K562 (cell line): ENCODE data around the gene FRAT1. TPM values are rescaled to one million over a fixed set of nuclear protein-coding genes. Genes with fewer than 3 reads are reported as not detected.

Source experiments
- ATAC-seq: fragments of 200-7000 bp; cut with Tn5 transposase; 3 replicates; pipeline ENCODE4 v1.9.1; 2020; ENCODE audit warnings: moderate library complexity
- BruUV-seq: library from RNA; stranded (reverse); fragments of 400-500 nt; replicated peaks from 2 replicates; lab custom pipeline; 2021; lab: Mats Ljungman, UMichigan
- CTCF ChIA-PET: fragments of 300-600 bp; formaldehyde crosslinking; extraction: SDS; loops from one replicate; lab custom pipeline; 2021; ENCODE audit warnings: low intra/inter-chr PET ratio; lab: Yijun Ruan, JAX
- POLR2A ChIA-PET: fragments of 300-600, 350-650 bp; sonication (Branson Sonifier 250); formaldehyde crosslinking; extraction: SDS; loops from one replicate; lab custom pipeline; 2021; ENCODE audit warnings: antibody characterized with exemption, inconsistent platforms; lab: Yijun Ruan, JAX
- DNase-seq, 4 experiments: peaks; one replicate each; pipeline versions ENCODE4 v3.0.0 to v3.0.0-alpha.2; 2011 to 2018; ENCODE audit warnings: low spot score in 3 of 4, mixed read lengths in 3 of 4; ENCODE audit errors: extremely low read depth in 1 of 4
- FAIRE-seq: peaks from 2 replicates; lab custom pipeline; 2011; peaks lifted over from hg19 to GRCh38; lab: Jason Lieb, UNC
- H2AFZ ChIP-seq: 2 replicates; pipeline ENCODE4 v1.6.0; 2011; ENCODE audit warnings: low read depth, low read length, control low read depth, inconsistent platforms
- H3K27ac ChIP-seq: fragments of 200-600 bp; 3 replicates; pipeline ENCODE4 v1.8.0; 2011; ENCODE audit warnings: low read depth, mild to moderate bottlenecking, control low read depth, inconsistent platforms, low read length, moderate library complexity, mixed read lengths; ENCODE audit errors: extremely low read depth
- H3K27me3 ChIP-seq, 2 experiments: fragments of 300-600 bp in 1 of 2; 2 replicates in 1 of 2; 3 replicates in 1 of 2; pipeline versions ENCODE4 v1.6.0 to v1.8.0; 2011; ENCODE audit warnings: inconsistent platforms in 2 of 2, low read length in 2 of 2, mild to moderate bottlenecking in 1 of 2, mixed read lengths in 1 of 2, moderate library complexity in 1 of 2; ENCODE audit not compliant: control insufficient read depth in 2 of 2, insufficient read depth in 2 of 2
- H3K36me3 ChIP-seq: fragments of 300-600 bp; 3 replicates; pipeline ENCODE4 v1.8.0; 2011; ENCODE audit warnings: mild to moderate bottlenecking, low read length, inconsistent platforms; ENCODE audit not compliant: control insufficient read depth, insufficient read depth
- H3K4me1 ChIP-seq, 2 experiments: fragments of 200-600 bp in 1 of 2; replicated peaks in 1 of 2; 2 replicates in 1 of 2; 3 replicates in 1 of 2; pipeline versions ENCODE4 v1.5.1 to v1.8.0; 2011; ENCODE audit warnings: inconsistent platforms in 2 of 2, low read length in 2 of 2, mild to moderate bottlenecking in 1 of 2, mixed read lengths in 1 of 2, moderate library complexity in 1 of 2; ENCODE audit not compliant: control insufficient read depth in 2 of 2, insufficient read depth in 2 of 2
- H3K4me2 ChIP-seq: 2 replicates; pipeline ENCODE4 v1.6.1; 2011; ENCODE audit warnings: low read length, control low read depth, inconsistent platforms, mixed read lengths; ENCODE audit not compliant: insufficient read depth
- H3K4me3 ChIP-seq: fragments of 200-600 bp; sonication (generic), shearing (Covaris generic); 2 replicates; pipeline ENCODE4 v1.5.1; 2016; ENCODE audit warnings: control low read depth, inconsistent platforms
- H3K79me2 ChIP-seq: fragments of 200-600 bp; 3 replicates; pipeline ENCODE4 v1.8.0; 2011; ENCODE audit warnings: low read length, inconsistent platforms; ENCODE audit not compliant: control insufficient read depth, insufficient read depth
- H3K9ac ChIP-seq, 2 experiments: 2 replicates each; pipeline versions ENCODE4 v1.6.0 to v1.6.1; 2011; ENCODE audit warnings: low read depth in 2 of 2, low read length in 2 of 2, control low read depth in 1 of 2, inconsistent platforms in 1 of 2, mild to moderate bottlenecking in 1 of 2, mixed read lengths in 1 of 2; ENCODE audit not compliant: insufficient read depth in 1 of 2
- H3K9me1 ChIP-seq: one replicate; pipeline ENCODE4 v1.6.0; 2011; ENCODE audit warnings: inconsistent platforms, mild to moderate bottlenecking, low read length, moderate library complexity; ENCODE audit not compliant: control insufficient read depth, insufficient read depth
- H3K9me3 ChIP-seq: replicated peaks from 2 replicates; pipeline ENCODE4 v1.5.1; 2011; ENCODE audit warnings: low read depth, low read length, inconsistent platforms; ENCODE audit not compliant: control insufficient read depth, insufficient read depth
- H4K20me1 ChIP-seq: replicated peaks from 2 replicates; pipeline ENCODE4 v1.6.1; 2011; ENCODE audit warnings: low read length, inconsistent platforms, mixed read lengths; ENCODE audit not compliant: control insufficient read depth, insufficient read depth
- FOXK2 ChIP-seq, 2 experiments: fragments of 450-650 bp; IDR thresholded peaks in 1 of 2; conservative IDR thresholded peaks in 1 of 2; 2 replicates each; pipeline ENCODE4 v1.6.1; 2016; ENCODE audit warnings: low read depth in 2 of 2, mild to moderate bottlenecking in 1 of 2
- HSF4 ChIP-seq: fragments of 250-450 bp; sonication (Bioruptor Pico); IDR thresholded peaks from 2 replicates; pipeline ENCODE4 v2.1.2; 2022; ENCODE audit warnings: mild to moderate bottlenecking, moderate library complexity, borderline replicate concordance
- L3MBTL2 ChIP-seq: fragments of 450-650 bp; IDR thresholded peaks from 2 replicates; pipeline ENCODE4 v1.6.1; 2016; ENCODE audit warnings: mild to moderate bottlenecking, moderate library complexity
- NRF1 ChIP-seq, 2 experiments: fragments of 450-650 bp; IDR thresholded peaks in 1 of 2; conservative IDR thresholded peaks in 1 of 2; 2 replicates each; pipeline ENCODE4 v1.6.1; 2014; ENCODE audit warnings: mild to moderate bottlenecking in 2 of 2
- TARDBP ChIP-seq: fragments of 450-650 bp; IDR thresholded peaks from 2 replicates; pipeline ENCODE4 v1.6.1; 2016
- THRB ChIP-seq: fragments of 450-650 bp; formaldehyde crosslinking; conservative IDR thresholded peaks from 2 replicates; pipeline ENCODE4 v1.4.0; 2022; ENCODE audit warnings: mild to moderate bottlenecking, missing genetic modification characterization
- ZNF280B ChIP-seq: fragments of 250-450 bp; sonication (Bioruptor Pico); IDR thresholded peaks from 2 replicates; pipeline ENCODE4 v1.5.1; 2021; ENCODE audit warnings: mild to moderate bottlenecking
- ZNF780A ChIP-seq: fragments of 250-450 bp; sonication (Bioruptor Pico); IDR thresholded peaks from 2 replicates; pipeline ENCODE4 v1.5.0; 2021; ENCODE audit warnings: mild to moderate bottlenecking
- WGBS: fragments of 100-300 bp; shearing (Covaris generic); methylation state at CpG from one replicate; pipeline ENCODE4 v1.1.6; 2016; ENCODE audit warnings: low coverage, mixed read lengths; ENCODE audit not compliant: insufficient coverage; ENCODE audit errors: missing lambda C conversion rate; 5-methylcytosine and 5-hydroxymethylcytosine counted together
- in situ Hi-C: fragments of 300-500 bp; cut with MboI; formaldehyde crosslinking; loops from 4 replicates; pipeline ENCODE4 v1.15.0; 2018; ENCODE audit warnings: inconsistent platforms, mixed read lengths
- intact Hi-C: fragments of 100-400 bp; cut with micrococcal nuclease; formaldehyde crosslinking; loops from 2 replicates; pipeline ENCODE4 v1.14.2; 2022
- polyA plus RNA-seq, 8 experiments: library from polyadenylated mRNA; depleted of rRNA in 4 of 8; stranded (reverse) in 5 of 8; unstranded in 3 of 8; fragments of >200 nt; fragmentation: Nextera tagmentation in 2 of 8; fragmentation: Illumina TruSeq in 1 of 8; extraction: Ambion mirVana in 2 of 8; extraction: Trizol in 1 of 8; gene quantifications; 2 replicates each; pipeline versions ENCODE4 v1.2.1 to v1.2.3, GENCODE V29; 2011 to 2014; ENCODE audit warnings: inconsistent platforms in 1 of 8, missing spikeins in 1 of 8
- total RNA-seq, 7 experiments: library from RNA; depleted of rRNA in 6 of 7; stranded (reverse); fragments of >200 nt in 6 of 7; fragmentation: Illumina TruSeq in 2 of 7; extraction: Trizol in 2 of 7; gene quantifications; 2 replicates each; pipeline versions ENCODE4 v1.2.1 to v1.2.3, GENCODE V29; 2011 to 2021; ENCODE audit warnings: low replicate concordance in 1 of 7
- TF ChIP-seq, protein P1 (sequence below), 3 experiments: fragments of 200-800 bp in 1 of 3; sonication (Bioruptor generic) in 1 of 3; sonication (generic) in 1 of 3; formaldehyde crosslinking in 1 of 3; IDR thresholded peaks; 2 replicates each; pipeline versions ENCODE4 v1.6.1 to v1.8.0; 2016 to 2022; ENCODE audit warnings: mild to moderate bottlenecking in 2 of 3, missing compliant biosample characterization in 2 of 3, missing genetic modification characterization in 2 of 3, missing genetic modification reagents in 1 of 3
- TF ChIP-seq, protein P2 (sequence below): fragments of 450-650 bp; IDR thresholded peaks from 2 replicates; pipeline ENCODE4 v1.6.1; 2017; ENCODE audit warnings: mild to moderate bottlenecking, moderate library complexity
- TF ChIP-seq, protein P3 (sequence below): sonication (generic); formaldehyde crosslinking; IDR thresholded peaks from 2 replicates; pipeline ENCODE4 v1.8.1; 2023; ENCODE audit warnings: missing genetic modification reagents, mild to moderate bottlenecking, borderline replicate concordance

The FRAT1 gene
- total and polyA plus RNA-seq, 9 of the 15 experiments (the other 6 are each of a cell fraction or from before 2014, with no cell fraction given), result 0.11 to 4.6 (median 1.4) TPM

DNA sequence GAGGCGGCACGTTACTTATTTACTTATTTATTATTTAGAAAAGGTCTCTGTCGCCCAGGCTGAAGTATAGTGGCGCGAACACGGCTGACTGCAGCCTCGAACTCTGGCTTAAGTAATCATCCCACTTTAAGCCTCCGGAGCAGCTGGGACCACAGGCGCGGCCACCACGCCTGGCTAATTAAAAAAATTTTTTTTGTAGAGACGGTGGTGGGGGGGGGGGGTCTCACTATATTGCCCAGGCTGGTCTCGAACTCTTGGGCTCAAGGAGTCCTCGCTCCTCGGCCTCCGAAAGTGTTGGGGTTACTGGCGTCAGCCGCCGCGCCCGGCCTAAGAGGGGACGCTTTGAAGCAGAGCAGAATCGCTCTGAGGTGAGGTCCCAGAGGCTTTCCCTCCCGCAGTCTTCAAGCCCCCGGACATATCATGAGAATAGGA lies 16.1 kb downstream of the FRAT1 start:
- DNase-seq, result no peak
- Histone ChIP-seq H3K4me1 (peaks cover 8 to 25% of the 10 kb centered on the region in 2 experiments; a peak in 4 of 5 replicates), H3K36me3 (peaks cover 17% of the 10 kb centered on the region; the same call in 2 of the 3 replicates), H3K4me3 (peak overlapping the region; percentile 73), H4K20me1 (no peaks in the 10 kb centered on the region), H3K27me3 (no peaks in the 10 kb centered on the region), H3K27ac (peak overlapping the region; percentile 98; the same call in 1 of the 3 replicates), H3K9me1 (no peaks in the 10 kb centered on the region), H3K9ac (peak overlapping the region; percentile 93 to 96), H3K9me3 (no peaks in the 10 kb centered on the region), H3K79me2 (peaks cover 39% of the 10 kb centered on the region), H2AFZ (peak overlapping the region; percentile 97), H3K4me2 (peak overlapping the region; percentile 92; the same call in 1 of the 2 replicates)
- intact Hi-C loops (no loop called here), in situ Hi-C loops (no loop called here)
- ChIA-PET POLR2A (no interaction called here), CTCF (no interaction called here)
- BruUV-seq, result TSS peak; percentile 69
- no peak for FAIRE-seq
- no peak for ATAC-seq
- 16% methylated on average over 15 of the region's 25 CpGs for WGBS
- TF ChIP-seq HSF4 (CRISPR knock-in tag), result no peak
- TF ChIP-seq ZNF280B, result no peak
- TF ChIP-seq THRB, result no peak
- TF ChIP-seq FOXK2 (conservative IDR thresholded peaks at IDR 0.05 in 1 of 2, IDR thresholded peaks at IDR 0.05 in 1 of 2; ENCODE audit: low read depth in 2 of 2), result no peak
- TF ChIP-seq L3MBTL2, result peak; percentile 17
- TF ChIP-seq NRF1 (conservative IDR thresholded peaks at IDR 0.05 in 1 of 2, IDR thresholded peaks at IDR 0.05 in 1 of 2), result peak; percentile 27 to 43; a peak in 2 of 4 replicates
- TF ChIP-seq, protein P1, sequence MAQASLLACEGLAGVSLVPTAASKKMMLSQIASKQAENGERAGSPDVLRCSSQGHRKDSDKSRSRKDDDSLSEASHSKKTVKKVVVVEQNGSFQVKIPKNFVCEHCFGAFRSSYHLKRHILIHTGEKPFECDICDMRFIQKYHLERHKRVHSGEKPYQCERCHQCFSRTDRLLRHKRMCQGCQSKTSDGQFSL (CRISPR knock-in tag; IDR thresholded peaks at IDR 0.05), result 0 out of 2 replicates have a peak, but pooled peaks have one; percentile 35
- TF ChIP-seq, protein P1 (tag; IDR thresholded peaks at IDR 0.05), result peak in 1 of 2 experiments; percentile 62; a peak in 1 of 4 replicates
- TF ChIP-seq, protein P2, sequence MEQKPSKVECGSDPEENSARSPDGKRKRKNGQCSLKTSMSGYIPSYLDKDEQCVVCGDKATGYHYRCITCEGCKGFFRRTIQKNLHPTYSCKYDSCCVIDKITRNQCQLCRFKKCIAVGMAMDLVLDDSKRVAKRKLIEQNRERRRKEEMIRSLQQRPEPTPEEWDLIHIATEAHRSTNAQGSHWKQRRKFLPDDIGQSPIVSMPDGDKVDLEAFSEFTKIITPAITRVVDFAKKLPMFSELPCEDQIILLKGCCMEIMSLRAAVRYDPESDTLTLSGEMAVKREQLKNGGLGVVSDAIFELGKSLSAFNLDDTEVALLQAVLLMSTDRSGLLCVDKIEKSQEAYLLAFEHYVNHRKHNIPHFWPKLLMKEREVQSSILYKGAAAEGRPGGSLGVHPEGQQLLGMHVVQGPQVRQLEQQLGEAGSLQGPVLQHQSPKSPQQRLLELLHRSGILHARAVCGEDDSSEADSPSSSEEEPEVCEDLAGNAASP, result no peak
- TF ChIP-seq TARDBP, result no peak
- no peak for TF ChIP-seq ZNF780A (CRISPR knock-in tag)
- TF ChIP-seq, protein P3, sequence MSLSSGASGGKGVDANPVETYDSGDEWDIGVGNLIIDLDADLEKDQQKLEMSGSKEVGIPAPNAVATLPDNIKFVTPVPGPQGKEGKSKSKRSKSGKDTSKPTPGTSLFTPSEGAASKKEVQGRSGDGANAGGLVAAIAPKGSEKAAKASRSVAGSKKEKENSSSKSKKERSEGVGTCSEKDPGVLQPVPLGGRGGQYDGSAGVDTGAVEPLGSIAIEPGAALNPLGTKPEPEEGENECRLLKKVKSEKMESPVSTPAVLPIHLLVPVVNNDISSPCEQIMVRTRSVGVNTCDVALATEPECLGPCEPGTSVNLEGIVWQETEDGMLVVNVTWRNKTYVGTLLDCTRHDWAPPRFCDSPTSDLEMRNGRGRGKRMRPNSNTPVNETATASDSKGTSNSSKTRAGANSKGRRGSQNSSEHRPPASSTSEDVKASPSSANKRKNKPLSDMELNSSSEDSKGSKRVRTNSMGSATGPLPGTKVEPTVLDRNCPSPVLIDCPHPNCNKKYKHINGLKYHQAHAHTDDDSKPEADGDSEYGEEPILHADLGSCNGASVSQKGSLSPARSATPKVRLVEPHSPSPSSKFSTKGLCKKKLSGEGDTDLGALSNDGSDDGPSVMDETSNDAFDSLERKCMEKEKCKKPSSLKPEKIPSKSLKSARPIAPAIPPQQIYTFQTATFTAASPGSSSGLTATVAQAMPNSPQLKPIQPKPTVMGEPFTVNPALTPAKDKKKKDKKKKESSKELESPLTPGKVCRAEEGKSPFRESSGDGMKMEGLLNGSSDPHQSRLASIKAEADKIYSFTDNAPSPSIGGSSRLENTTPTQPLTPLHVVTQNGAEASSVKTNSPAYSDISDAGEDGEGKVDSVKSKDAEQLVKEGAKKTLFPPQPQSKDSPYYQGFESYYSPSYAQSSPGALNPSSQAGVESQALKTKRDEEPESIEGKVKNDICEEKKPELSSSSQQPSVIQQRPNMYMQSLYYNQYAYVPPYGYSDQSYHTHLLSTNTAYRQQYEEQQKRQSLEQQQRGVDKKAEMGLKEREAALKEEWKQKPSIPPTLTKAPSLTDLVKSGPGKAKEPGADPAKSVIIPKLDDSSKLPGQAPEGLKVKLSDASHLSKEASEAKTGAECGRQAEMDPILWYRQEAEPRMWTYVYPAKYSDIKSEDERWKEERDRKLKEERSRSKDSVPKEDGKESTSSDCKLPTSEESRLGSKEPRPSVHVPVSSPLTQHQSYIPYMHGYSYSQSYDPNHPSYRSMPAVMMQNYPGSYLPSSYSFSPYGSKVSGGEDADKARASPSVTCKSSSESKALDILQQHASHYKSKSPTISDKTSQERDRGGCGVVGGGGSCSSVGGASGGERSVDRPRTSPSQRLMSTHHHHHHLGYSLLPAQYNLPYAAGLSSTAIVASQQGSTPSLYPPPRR (CRISPR knock-in tag), result no peak
